Neural cell (in vitro differentiated cells): Measurements from ENCODE around the gene SMCO1. TPM values are rescaled to one million over a fixed set of nuclear protein-coding genes. Genes with fewer than 3 reads are reported as not detected.

Experiments used
- H2AFZ ChIP-seq: fragments of 200-600, 300-800 bp; sonication (generic), shearing (Covaris generic); 2 replicates; pipeline ENCODE4 v1.6.0; 2014; ENCODE audit warnings: low read depth, mild to moderate bottlenecking, antibody characterized with exemption, low read length, moderate library complexity
- H3F3A ChIP-seq: fragments of 200-600 bp; shearing (Covaris generic); 2 replicates; pipeline ENCODE4 v1.6.1; 2016; ENCODE audit warnings: mild to moderate bottlenecking, moderate library complexity, mixed read lengths, antibody characterized with exemption, low read length; ENCODE audit not compliant: insufficient read depth, poor library complexity, severe bottlenecking
- H3K27ac ChIP-seq: fragments of 200-600, 300-800 bp; sonication (generic), shearing (Covaris generic); 2 replicates; pipeline ENCODE4 v1.5.1; 2014; ENCODE audit warnings: mild to moderate bottlenecking, low read length, moderate library complexity
- H3K27me3 ChIP-seq: fragments of 300-800, 200-600 bp; sonication (generic), shearing (Covaris generic); 2 replicates; pipeline ENCODE4 v1.6.0; 2014; ENCODE audit warnings: mild to moderate bottlenecking, low read depth, low read length, moderate library complexity; ENCODE audit not compliant: insufficient read depth
- H3K36me3 ChIP-seq: fragments of 300-800, 200-600 bp; sonication (generic), shearing (Covaris generic); 2 replicates; pipeline ENCODE4 v1.5.1; 2014; ENCODE audit warnings: mild to moderate bottlenecking, antibody characterized with exemption, low read length, moderate library complexity; ENCODE audit not compliant: insufficient read depth
- H3K4me2 ChIP-seq: fragments of 300-800, 200-600 bp; sonication (generic), shearing (Covaris generic); 2 replicates; pipeline ENCODE4 v1.6.0; 2014; ENCODE audit warnings: mild to moderate bottlenecking, low read length
- H3K4me3 ChIP-seq: fragments of 300-800, 200-600 bp; sonication (generic), shearing (Covaris generic); 2 replicates; pipeline ENCODE4 v1.5.1; 2014; ENCODE audit warnings: mild to moderate bottlenecking, low read length, moderate library complexity
- H3K79me2 ChIP-seq: fragments of 200-600 bp; shearing (Covaris generic); replicated peaks from 2 replicates; pipeline ENCODE4 v1.6.0; 2014; ENCODE audit warnings: mild to moderate bottlenecking, low read length, moderate library complexity; ENCODE audit not compliant: insufficient read depth
- H3K9ac ChIP-seq: fragments of 300-800, 200-600 bp; sonication (generic), shearing (Covaris generic); 2 replicates; pipeline ENCODE4 v1.6.1; 2016; ENCODE audit warnings: mild to moderate bottlenecking, low read length, mixed read lengths
- H3K9me2 ChIP-seq: fragments of 200-600 bp; shearing (Covaris generic); 2 replicates; pipeline ENCODE4 v1.6.1; 2016; ENCODE audit warnings: mild to moderate bottlenecking, low read length, mixed read lengths; ENCODE audit not compliant: insufficient read depth
- H3K9me3 ChIP-seq: fragments of 200-600, 300-800 bp; sonication (generic), shearing (Covaris generic); 2 replicates; pipeline ENCODE4 v1.6.1; 2016; ENCODE audit warnings: mild to moderate bottlenecking, mixed run types, low read length, moderate library complexity, mixed read lengths
- H4K20me1 ChIP-seq: fragments of 200-600 bp; shearing (Covaris generic); 2 replicates; pipeline ENCODE4 v1.6.1; 2016; ENCODE audit warnings: mild to moderate bottlenecking, mixed run types; ENCODE audit not compliant: insufficient read depth
- CTCF ChIP-seq: fragments of 450-650 bp; IDR thresholded peaks from 2 replicates; pipeline ENCODE4 v1.5.1; 2014; ENCODE audit warnings: antibody characterized with exemption, mild to moderate bottlenecking, moderate library complexity; ENCODE audit not compliant: poor library complexity, severe bottlenecking
- EP300 ChIP-seq: fragments of 450-650 bp; conservative IDR thresholded peaks from 2 replicates; pipeline ENCODE4 v1.6.1; 2014; ENCODE audit warnings: antibody characterized with exemption, mild to moderate bottlenecking, moderate library complexity; ENCODE audit not compliant: poor library complexity, severe bottlenecking
- EZH2 ChIP-seq: fragments of 200-600, 300-800 bp; shearing (Covaris generic), sonication (generic); IDR thresholded peaks from 2 replicates; pipeline ENCODE4 v1.6.1; 2014; ENCODE audit warnings: antibody characterized with exemption, low read length, borderline replicate concordance, mild to moderate bottlenecking; ENCODE audit not compliant: insufficient read depth, poor library complexity, severe bottlenecking
- MXI1 ChIP-seq: fragments of 450-650 bp; conservative IDR thresholded peaks from 2 replicates; pipeline ENCODE4 v1.6.1; 2014; ENCODE audit warnings: antibody characterized with exemption, mild to moderate bottlenecking; ENCODE audit not compliant: poor library complexity, severe bottlenecking
- POLR2AphosphoS5 ChIP-seq: IDR thresholded peaks from 2 replicates; pipeline ENCODE4 v1.6.1; 2012
- RAD21 ChIP-seq: fragments of 450-650 bp; conservative IDR thresholded peaks from 2 replicates; pipeline ENCODE4 v1.6.1; 2014; ENCODE audit warnings: antibody characterized with exemption, mild to moderate bottlenecking, moderate library complexity
- REST ChIP-seq: IDR thresholded peaks from 2 replicates; pipeline ENCODE4 v1.6.1; 2012; ENCODE audit warnings: borderline replicate concordance
- SMC3 ChIP-seq: fragments of 450-650 bp; conservative IDR thresholded peaks from 2 replicates; pipeline ENCODE4 v1.6.1; 2014; ENCODE audit warnings: antibody characterized with exemption, mild to moderate bottlenecking, moderate library complexity; ENCODE audit not compliant: poor library complexity
- TAF1 ChIP-seq: IDR thresholded peaks from 2 replicates; pipeline ENCODE4 v1.6.1; 2012; ENCODE audit warnings: low read depth
- polyA plus RNA-seq: library from polyadenylated mRNA; depleted of rRNA; stranded (reverse); fragments of >200 nt; gene quantifications from 2 replicates; pipeline ENCODE4 v1.2.3, GENCODE V29; 2014

SMCO1 gene
- polyA plus RNA-seq, 1 donor from 2014 or later, result not detected

- Histone ChIP-seq H3K36me3 (no peaks in the 10 kb centered on the region), H3K9me3 (no peaks in the 10 kb centered on the region), H3K4me2 (no peak overlapping the region), H3K27me3 (no peaks in the 10 kb centered on the region), H3K4me3 (no peak overlapping the region), H3K79me2 (no peaks in the 10 kb centered on the region), H3K9ac (no peak overlapping the region), H3F3A (no peaks in the 10 kb centered on the region), H4K20me1 (no peaks in the 10 kb centered on the region), H3K9me2 (no peaks in the 10 kb centered on the region), H3K27ac (no peak overlapping the region), H2AFZ (no peak overlapping the region)
- TF ChIP-seq EZH2 (no peak), SMC3 (no peak), MXI1 (no peak), REST (no peak), EP300 (no peak), CTCF (no peak), RAD21 (no peak), TAF1 (no peak), POLR2AphosphoS5 (no peak)
These were observed 10.0 kb upstream of the SMCO1 start for GRCh38 chr3:196525141-196525540.

DNA sequence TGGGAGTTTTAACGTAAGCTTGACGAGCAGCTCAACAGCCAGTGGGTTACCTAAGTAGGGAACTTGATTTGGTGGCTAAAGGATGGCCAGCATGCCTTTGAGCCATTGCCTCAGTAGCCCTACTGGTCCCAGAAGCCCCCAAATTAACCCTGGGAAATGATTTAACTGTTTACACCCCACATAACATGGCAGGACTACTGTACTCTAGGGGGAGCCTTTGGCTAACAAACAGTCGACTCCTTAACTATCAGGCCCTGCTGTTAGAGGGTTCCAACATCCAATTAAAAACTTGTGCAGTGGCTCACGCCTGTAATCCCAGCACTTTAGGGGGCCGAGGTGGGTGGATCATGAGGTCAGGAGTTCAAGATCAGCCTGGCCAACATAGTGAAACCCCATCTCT lies 9.4 kb upstream of the SMCO1 start:
- Histone ChIP-seq H3F3A (no peaks in the 10 kb centered on the region), H3K36me3 (no peaks in the 10 kb centered on the region), H4K20me1 (no peaks in the 10 kb centered on the region), H3K4me2 (no peak overlapping the region), H3K27ac (no peak overlapping the region), H3K9ac (no peak overlapping the region), H2AFZ (no peak overlapping the region), H3K9me2 (no peaks in the 10 kb centered on the region), H3K4me3 (no peak overlapping the region), H3K27me3 (no peaks in the 10 kb centered on the region), H3K9me3 (no peaks in the 10 kb centered on the region), H3K79me2 (no peaks in the 10 kb centered on the region)
- no peak for TF ChIP-seq EP300
- TF ChIP-seq SMC3, result no peak
- no peak for TF ChIP-seq RAD21
- TF ChIP-seq MXI1, result no peak
- TF ChIP-seq EZH2, result no peak
- no peak for TF ChIP-seq TAF1
- no peak for TF ChIP-seq POLR2AphosphoS5
- no peak for TF ChIP-seq REST
- TF ChIP-seq CTCF, result no peak
